ENCODE measurements around the gene LEMD2.

- TF ChIP-seq, protein P1, sequence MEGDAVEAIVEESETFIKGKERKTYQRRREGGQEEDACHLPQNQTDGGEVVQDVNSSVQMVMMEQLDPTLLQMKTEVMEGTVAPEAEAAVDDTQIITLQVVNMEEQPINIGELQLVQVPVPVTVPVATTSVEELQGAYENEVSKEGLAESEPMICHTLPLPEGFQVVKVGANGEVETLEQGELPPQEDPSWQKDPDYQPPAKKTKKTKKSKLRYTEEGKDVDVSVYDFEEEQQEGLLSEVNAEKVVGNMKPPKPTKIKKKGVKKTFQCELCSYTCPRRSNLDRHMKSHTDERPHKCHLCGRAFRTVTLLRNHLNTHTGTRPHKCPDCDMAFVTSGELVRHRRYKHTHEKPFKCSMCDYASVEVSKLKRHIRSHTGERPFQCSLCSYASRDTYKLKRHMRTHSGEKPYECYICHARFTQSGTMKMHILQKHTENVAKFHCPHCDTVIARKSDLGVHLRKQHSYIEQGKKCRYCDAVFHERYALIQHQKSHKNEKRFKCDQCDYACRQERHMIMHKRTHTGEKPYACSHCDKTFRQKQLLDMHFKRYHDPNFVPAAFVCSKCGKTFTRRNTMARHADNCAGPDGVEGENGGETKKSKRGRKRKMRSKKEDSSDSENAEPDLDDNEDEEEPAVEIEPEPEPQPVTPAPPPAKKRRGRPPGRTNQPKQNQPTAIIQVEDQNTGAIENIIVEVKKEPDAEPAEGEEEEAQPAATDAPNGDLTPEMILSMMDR (IDR thresholded peaks at IDR 0.05), result no peak
- TF ChIP-seq POLR2A (IDR thresholded peaks at IDR 0.05), result no peak
Measured at GRCh38 chr6:33813990-33814985, 25.4 kb upstream of the LEMD2 start.

Measured in heart left ventricle (tissue), 13 donors.